Stimulated activated CD4-positive, alpha-beta T cell treated with anti-CD3 and anti-CD28 coated beads, TNF-alpha, amount 100 ng/mL, for 1 hour (primary cell): Measurements from ENCODE around the gene PEDS1.
"Not testable (repeated sequence)": the region's sequence is repeated elsewhere in the genome, so short reads cannot be mapped to it uniquely, and the experiment has no call there.

Source experiments
- DNase-seq, 3 donors: peaks; one replicate each; pipeline ENCODE4 v3.0.0-alpha.2; 2020; ENCODE audit warnings: low read depth in 3 of 3, low spot score in 1 of 3

The PEDS1 gene

GRCh38 chr20:50163570-50164317 lies 10.2 kb upstream of the PEDS1 start:
- no peak for DNase-seq

- DNase-seq, result not testable (repeated sequence)
Observed at GRCh38 chr20:50161494-50161893, 8.0 kb upstream of the PEDS1 start.

- peak in 1 of 3 donors; percentile 11 for DNase-seq
Observed at GRCh38 chr20:50153153-50153499, 397 bp downstream of the PEDS1 start.

- DNase-seq, result no peak
Observed at GRCh38 chr20:50152394-50153152, 950 bp downstream of the PEDS1 start.

- no peak for DNase-seq
Observed at GRCh38 chr20:50151034-50151743, 2.3 kb downstream of the PEDS1 start.

GRCh38 chr20:50149481-50150254 lies 3.9 kb downstream of the PEDS1 start:
- DNase-seq, result no peak

GRCh38 chr20:50146732-50147662 lies 6.5 kb downstream of the PEDS1 start:
- peak; percentile 55 to 60 (median 60) for DNase-seq

- no peak for DNase-seq
Observed at GRCh38 chr20:50146214-50146613, 7.3 kb downstream of the PEDS1 start.

- no peak for DNase-seq
Observed at GRCh38 chr20:50145566-50145965, 8.0 kb downstream of the PEDS1 start.

GRCh38 chr20:50144362-50144761 lies 9.2 kb downstream of the PEDS1 start:
- no peak for DNase-seq

GRCh38 chr20:50142812-50143211 lies 10.7 kb downstream of the PEDS1 start:
- no peak for DNase-seq

GRCh38 chr20:50141811-50142561 lies 11.5 kb downstream of the PEDS1 start:
- DNase-seq, result no peak

- no peak for DNase-seq
Observed at GRCh38 chr20:50141018-50141675, 12.4 kb downstream of the PEDS1 start.

GRCh38 chr20:50140339-50140859 lies 13.1 kb downstream of the PEDS1 start:
- no peak for DNase-seq

GRCh38 chr20:50138479-50139393 lies 14.8 kb downstream of the PEDS1 start:
- no peak for DNase-seq

GRCh38 chr20:50138120-50138478 lies 15.4 kb downstream of the PEDS1 start:
- no peak for DNase-seq

GRCh38 chr20:50137702-50138101 lies 15.8 kb downstream of the PEDS1 start:
- not testable (repeated sequence) for DNase-seq
